ENCODE results near the gene CBX5.

Gene CBX5

GRCh38 chr12:54222609-54223008, 57.3 kb downstream of the CBX5 start:
- no peak for DNase-seq

- DNase-seq: no peak
Observed at GRCh38 chr12:54221402-54221984, 58.4 kb downstream of the CBX5 start.

GRCh38 chr12:54220567-54220966, 59.4 kb downstream of the CBX5 start:
- DNase-seq: no peak

DNA sequence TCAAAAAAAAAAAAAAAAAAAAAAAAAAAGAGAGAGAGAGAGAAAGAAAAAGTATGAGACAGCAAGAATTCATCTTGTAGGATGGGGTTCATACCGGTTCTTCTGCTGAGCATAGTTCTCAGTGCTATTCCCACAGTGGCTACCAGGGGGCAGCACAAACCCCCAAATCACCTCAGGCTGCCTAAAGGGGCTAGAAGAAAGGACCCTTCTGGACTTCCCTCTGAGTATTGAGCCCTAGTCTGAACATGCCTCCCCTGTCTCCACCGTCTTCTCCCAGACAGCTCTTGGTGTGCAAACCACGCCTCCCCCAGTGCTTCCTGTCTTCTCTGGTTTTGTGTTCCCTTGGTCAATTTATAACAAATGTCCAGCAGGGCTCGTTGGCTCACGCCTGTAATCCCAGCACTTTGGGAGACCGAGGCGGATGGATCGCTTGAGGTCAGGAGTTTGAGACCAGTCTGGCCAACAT, 59.8 kb downstream of the CBX5 start:
- peak; percentile 10 to 75 for DNase-seq

GRCh38 chr12:54217774-54218241, 62.1 kb downstream of the CBX5 start:
- DNase-seq: no peak

DNA sequence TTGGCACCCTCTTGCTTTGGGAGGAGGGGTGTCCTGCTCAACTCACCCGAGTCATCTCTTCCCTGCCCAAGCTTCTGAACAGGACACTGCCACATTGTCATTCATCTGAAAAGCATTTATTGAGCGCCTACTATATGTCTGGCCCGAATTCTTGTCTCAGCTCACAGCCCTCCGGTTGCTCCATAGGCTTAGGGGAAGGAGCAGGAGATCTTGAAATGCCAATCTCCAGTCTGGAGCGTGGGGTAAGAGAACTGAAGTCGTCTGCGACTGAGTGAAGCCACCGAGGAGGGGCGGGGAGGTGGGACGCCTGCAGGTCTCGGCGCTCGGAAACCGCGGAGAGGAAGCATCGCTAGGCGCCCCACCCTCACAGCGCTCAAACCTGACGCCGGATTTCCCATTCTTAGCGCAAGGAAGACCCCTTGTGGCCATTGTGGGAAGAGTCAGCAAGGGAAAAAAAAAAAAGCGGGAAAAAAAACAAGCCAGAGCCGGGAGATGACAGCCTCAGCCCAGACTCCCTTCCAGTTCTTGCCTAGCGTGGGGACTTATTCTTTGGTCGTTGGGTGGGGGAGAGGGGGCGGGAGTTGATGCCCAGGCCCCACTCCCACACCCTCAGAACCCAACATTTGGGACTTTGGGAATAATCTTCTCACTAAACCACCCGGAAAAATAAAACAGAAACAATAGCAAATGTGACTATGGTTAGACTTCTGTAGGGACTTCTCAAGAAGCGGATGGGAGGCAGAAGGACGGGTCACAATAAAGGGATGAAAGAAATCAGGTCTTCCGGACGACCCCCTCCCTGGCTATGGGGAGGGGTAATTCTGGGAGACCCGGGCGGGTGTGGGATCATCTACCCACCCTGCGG, 62.9 kb downstream of the CBX5 start:
- DNase-seq: peak; percentile 78 to 90

GRCh38 chr12:54215989-54216796, 63.7 kb downstream of the CBX5 start:
- DNase-seq: no peak

GRCh38 chr12:54214553-54215406, 65.1 kb downstream of the CBX5 start:
- peak; percentile 75 to 92 for DNase-seq

DNA sequence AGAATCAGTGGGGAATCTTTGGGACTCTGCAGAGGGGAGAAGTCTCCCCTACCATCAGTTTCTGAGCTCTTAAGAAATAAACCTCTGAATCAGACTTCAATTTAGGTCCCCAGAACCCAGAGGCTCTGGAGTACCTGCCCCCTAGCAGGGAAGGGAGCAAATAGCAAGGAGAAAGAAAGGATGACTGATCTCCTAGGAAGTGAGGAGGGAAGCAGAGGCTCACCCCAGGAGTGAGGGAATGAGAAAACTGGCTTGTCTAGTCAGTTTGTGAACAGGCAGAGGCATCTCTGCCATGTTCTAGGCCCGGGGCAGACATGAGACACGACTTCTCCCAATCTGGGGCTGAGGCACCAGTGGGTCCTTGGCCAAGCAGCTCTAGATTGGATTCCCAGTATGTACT, 66.8 kb downstream of the CBX5 start:
- DNase-seq: no peak

- DNase-seq: no peak
Observed at GRCh38 chr12:54211920-54212319, 68.0 kb downstream of the CBX5 start.

GRCh38 chr12:54210400-54210790, 69.5 kb downstream of the CBX5 start:
- no peak for DNase-seq

DNA sequence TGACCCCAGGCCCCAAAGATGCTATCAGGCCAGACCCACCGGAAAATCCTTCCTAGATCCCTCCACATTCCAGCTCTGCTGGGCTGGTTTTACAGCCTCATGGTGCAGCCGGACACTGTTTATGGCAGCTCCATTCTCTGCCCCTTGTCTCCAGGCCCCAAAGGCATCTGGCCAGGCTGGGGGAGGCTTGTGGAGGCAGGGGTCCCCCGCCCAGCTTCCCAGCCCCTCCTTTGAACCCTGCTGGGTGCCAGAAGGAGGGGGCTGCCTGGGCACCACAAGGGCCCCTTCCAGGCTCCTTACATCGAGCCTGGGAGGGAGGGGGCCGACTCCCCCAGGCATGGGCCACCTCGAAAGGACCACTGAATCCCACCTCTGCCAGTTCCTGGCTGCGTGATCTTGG, 71.3 kb downstream of the CBX5 start:
- DNase-seq: no peak

DNA sequence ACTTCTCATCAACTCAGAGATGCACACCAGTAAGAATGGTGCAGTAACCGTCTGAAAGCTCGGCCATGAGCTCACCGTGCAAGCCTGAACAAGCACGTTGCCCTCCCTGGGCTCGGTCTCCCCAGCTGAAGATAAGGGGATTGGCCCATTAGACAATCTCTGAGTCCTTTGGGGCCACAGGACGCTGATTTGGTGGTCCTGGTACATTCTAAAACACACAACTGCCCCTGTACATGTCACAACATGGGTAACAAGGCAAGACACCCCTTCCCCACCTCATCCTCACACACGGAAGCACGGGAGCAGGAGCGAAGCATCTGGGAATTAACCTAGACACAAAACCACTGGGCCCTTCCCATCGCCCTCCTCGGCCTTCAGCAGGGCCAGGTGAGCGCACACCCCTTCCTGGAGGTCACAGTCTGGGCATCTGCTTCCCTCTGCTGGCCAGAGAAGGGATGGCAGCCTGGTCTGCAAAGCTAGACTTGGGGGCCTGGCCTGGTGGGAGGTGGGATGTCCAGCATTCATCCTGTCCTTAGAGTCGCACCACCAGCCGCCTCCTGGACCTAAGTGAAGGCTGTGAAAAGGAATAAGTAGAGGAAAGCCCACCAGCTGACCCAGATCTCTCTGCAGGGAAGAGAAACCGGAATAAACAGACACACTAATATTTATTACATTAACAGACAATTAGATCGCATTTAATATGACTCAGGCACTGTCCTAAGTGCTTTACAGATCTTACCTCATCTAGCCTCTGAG, 72.2 kb downstream of the CBX5 start:
- DNase-seq: peak; percentile 83 to 89

- no peak for DNase-seq
Observed at GRCh38 chr12:54206791-54207190, 73.1 kb downstream of the CBX5 start.

- no peak for DNase-seq
Observed at GRCh38 chr12:54204316-54204715, 75.6 kb downstream of the CBX5 start.

GRCh38 chr12:54201001-54201794, 78.7 kb downstream of the CBX5 start:
- peak; percentile 68 to 72 for DNase-seq

DNA sequence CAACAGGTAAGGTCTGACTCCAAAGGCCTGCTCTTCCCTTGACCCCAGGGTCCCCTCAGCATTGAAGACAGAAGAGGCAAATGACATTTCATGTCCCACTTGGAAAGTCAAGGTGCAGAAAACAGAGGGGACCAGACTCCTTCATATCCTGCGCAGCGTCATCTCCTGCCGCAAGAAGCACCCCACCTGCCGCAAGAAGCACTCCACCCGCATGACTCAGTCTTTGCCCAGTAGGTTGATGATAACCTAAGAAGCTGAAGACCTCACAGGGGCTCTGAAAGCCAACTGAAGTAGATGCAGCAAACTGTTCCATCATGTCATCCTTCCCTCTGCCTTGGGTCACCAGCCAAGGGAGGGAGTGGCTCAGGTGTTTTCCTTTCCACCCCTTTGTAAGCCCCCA, 79.5 kb downstream of the CBX5 start:
- no peak for DNase-seq

DNA sequence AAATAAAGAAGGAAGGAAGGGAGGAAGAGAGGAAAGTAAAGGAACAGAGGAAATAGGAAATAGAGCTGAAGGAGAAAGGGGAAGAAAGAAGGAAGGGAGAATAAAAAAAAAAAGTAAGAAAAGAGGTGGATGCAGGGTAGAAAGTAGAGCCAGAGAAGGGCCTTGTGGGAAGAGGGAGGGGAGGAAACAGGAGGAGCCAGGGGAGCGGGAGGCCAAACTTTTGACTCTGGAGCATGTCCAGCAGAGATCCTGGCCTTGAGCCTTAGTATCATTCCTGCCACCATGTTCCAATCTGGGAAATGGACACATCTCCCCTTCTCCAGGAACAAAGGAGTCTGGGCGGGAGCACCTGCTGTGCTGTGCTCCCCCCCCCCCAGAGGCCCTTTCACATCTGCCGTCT, 80.0 kb downstream of the CBX5 start:
- no peak for DNase-seq

GRCh38 chr12:54199034-54199433, 80.9 kb downstream of the CBX5 start:
- DNase-seq: no peak

- no peak for DNase-seq
Observed at GRCh38 chr12:54197431-54197909, 82.5 kb downstream of the CBX5 start.

- no peak for DNase-seq
Observed at GRCh38 chr12:54197010-54197409, 82.9 kb downstream of the CBX5 start.
